ENCODE data around the gene SPECC1L. TPM values are rescaled to one million over a fixed set of nuclear protein-coding genes. Genes with fewer than 3 reads are reported as not detected.

Gene SPECC1L
- total RNA-seq, 1 donor from 2014 or later: 79.5 TPM

DNA sequence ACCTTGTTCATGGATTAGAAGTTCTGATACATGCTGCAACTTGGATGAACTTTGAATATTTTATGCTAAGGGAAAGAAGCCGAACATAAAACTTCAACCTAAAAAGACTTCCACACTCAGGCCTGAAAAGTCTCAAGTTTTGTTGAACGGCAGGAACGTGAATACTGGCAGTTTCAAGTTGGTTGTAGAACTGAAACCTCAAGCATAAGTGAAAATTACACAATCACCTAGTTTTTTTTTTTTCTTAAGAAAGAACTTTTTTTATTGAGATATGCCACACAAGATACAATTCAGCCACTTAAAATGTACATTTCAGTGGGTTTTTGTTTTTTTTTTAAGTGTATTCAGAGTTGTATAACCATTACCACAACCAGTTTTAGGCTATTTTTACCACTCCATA, 106.0 kb downstream of the SPECC1L start:
- TF ChIP-seq, protein P1, sequence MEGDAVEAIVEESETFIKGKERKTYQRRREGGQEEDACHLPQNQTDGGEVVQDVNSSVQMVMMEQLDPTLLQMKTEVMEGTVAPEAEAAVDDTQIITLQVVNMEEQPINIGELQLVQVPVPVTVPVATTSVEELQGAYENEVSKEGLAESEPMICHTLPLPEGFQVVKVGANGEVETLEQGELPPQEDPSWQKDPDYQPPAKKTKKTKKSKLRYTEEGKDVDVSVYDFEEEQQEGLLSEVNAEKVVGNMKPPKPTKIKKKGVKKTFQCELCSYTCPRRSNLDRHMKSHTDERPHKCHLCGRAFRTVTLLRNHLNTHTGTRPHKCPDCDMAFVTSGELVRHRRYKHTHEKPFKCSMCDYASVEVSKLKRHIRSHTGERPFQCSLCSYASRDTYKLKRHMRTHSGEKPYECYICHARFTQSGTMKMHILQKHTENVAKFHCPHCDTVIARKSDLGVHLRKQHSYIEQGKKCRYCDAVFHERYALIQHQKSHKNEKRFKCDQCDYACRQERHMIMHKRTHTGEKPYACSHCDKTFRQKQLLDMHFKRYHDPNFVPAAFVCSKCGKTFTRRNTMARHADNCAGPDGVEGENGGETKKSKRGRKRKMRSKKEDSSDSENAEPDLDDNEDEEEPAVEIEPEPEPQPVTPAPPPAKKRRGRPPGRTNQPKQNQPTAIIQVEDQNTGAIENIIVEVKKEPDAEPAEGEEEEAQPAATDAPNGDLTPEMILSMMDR (IDR thresholded peaks at IDR 0.05): no peak
- no peak overlapping the region for H3K4me3 Mint-ChIP-seq (ENCODE audit: unreplicated experiment)
- no peaks in the 10 kb centered on the region for H3K27me3 Mint-ChIP-seq (ENCODE audit: unreplicated experiment)
- H3K4me1 Mint-ChIP-seq (ENCODE audit: unreplicated experiment): no peaks in the 10 kb centered on the region
- no peak overlapping the region for H3K27ac Mint-ChIP-seq (ENCODE audit: unreplicated experiment)
- DNase-seq (ENCODE audit: extremely low spot score, unreplicated experiment): no peak
- H3K9me3 Mint-ChIP-seq (ENCODE audit: unreplicated experiment): peaks cover 11% of the 10 kb centered on the region
- H3K36me3 Mint-ChIP-seq (ENCODE audit: unreplicated experiment): peaks cover 48% of the 10 kb centered on the region

DNA sequence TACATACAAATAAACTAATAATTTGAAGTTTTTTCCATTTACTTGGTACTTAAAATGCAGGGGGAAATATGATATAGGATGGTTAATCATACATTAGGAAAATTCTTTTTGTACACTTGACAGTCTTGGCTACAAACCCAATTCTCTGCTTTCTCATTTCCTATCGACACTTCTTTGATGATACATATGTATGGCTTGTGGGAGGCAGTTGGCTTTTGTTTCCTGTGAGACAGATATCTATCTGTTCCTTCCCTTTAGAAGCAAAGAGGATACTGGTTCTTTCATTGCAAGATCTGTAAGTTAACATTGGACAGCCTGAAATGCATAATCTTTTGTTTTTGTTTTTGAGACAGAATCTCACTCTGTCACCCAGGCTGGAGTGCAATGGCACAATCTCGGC, 108.9 kb downstream of the SPECC1L start:
- H3K27me3 Mint-ChIP-seq (ENCODE audit: unreplicated experiment): no peaks in the 10 kb centered on the region
- DNase-seq (ENCODE audit: extremely low spot score, unreplicated experiment): no peak
- TF ChIP-seq, protein P1 (IDR thresholded peaks at IDR 0.05): no peak
- peaks cover 11% of the 10 kb centered on the region for H3K9me3 Mint-ChIP-seq (ENCODE audit: unreplicated experiment)
- H3K4me3 Mint-ChIP-seq (ENCODE audit: unreplicated experiment): no peak overlapping the region
- H3K4me1 Mint-ChIP-seq (ENCODE audit: unreplicated experiment): no peaks in the 10 kb centered on the region
- peaks cover 32% of the 10 kb centered on the region for H3K36me3 Mint-ChIP-seq (ENCODE audit: unreplicated experiment)
- no peak overlapping the region for H3K27ac Mint-ChIP-seq (ENCODE audit: unreplicated experiment)

DNA sequence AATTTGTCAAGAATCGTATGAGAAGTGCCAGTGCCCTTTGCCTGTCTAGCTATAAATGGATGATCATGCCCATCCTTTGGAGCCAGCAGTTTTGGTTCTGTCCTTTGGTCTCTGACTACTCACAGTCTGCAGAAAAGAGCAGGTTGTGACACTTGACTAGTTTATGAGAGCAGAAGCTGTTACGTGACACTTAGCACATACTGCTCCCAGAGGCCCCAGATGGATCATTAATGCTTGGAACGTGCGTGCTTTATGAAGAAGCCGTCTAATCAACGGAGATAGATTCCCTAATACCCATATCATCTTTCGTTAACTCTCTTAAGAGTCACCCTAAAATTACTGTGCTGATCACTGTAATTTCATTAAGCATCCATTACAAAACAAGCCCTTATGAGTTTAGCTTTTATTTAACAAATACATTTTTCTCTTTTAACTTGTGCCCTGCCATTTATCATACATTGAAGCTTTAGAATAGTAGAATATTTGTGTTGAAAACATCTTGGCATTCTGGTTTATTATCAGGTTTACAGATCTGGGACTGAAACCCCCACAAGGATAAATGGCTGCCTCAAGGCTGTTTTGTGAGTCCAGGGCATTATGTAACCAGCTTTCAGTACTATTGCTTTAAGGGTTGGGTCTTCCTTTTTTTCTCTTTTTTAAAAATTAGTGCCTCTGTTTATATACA, 109.7 kb downstream of the SPECC1L start:
- Mint-ChIP-seq H3K4me3 (ENCODE audit: unreplicated experiment) (no peak overlapping the region), H3K27me3 (ENCODE audit: unreplicated experiment) (no peaks in the 10 kb centered on the region), H3K4me1 (ENCODE audit: unreplicated experiment) (no peaks in the 10 kb centered on the region), H3K9me3 (ENCODE audit: unreplicated experiment) (peaks cover 5% of the 10 kb centered on the region), H3K27ac (ENCODE audit: unreplicated experiment) (no peak overlapping the region), H3K36me3 (ENCODE audit: unreplicated experiment) (peaks cover 24% of the 10 kb centered on the region)
- TF ChIP-seq, protein P1 (IDR thresholded peaks at IDR 0.05): no peak
- no peak for DNase-seq (ENCODE audit: extremely low spot score, unreplicated experiment)

DNA sequence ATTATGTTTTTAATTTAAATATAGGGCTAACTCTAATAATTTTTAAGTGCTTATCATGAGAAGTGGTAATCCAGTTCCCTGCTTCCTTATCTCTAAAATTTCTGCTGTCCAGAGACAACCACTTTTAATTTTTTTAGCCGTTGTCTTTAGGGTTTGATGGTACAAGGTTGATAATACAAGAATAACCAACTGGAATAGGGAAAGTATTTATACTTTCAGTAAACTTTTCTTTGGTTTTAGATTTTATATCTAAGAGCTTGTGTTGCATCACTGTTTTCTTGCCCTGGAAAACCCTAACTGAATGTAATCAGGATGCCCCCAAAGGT, 110.2 kb downstream of the SPECC1L start:
- no peaks in the 10 kb centered on the region for H3K27me3 Mint-ChIP-seq (ENCODE audit: unreplicated experiment)
- peaks cover 5% of the 10 kb centered on the region for H3K9me3 Mint-ChIP-seq (ENCODE audit: unreplicated experiment)
- TF ChIP-seq, protein P1 (IDR thresholded peaks at IDR 0.05): no peak
- DNase-seq (ENCODE audit: extremely low spot score, unreplicated experiment): no peak
- no peaks in the 10 kb centered on the region for H3K4me1 Mint-ChIP-seq (ENCODE audit: unreplicated experiment)
- H3K36me3 Mint-ChIP-seq (ENCODE audit: unreplicated experiment): peaks cover 24% of the 10 kb centered on the region
- no peak overlapping the region for H3K27ac Mint-ChIP-seq (ENCODE audit: unreplicated experiment)
- H3K4me3 Mint-ChIP-seq (ENCODE audit: unreplicated experiment): no peak overlapping the region

DNA sequence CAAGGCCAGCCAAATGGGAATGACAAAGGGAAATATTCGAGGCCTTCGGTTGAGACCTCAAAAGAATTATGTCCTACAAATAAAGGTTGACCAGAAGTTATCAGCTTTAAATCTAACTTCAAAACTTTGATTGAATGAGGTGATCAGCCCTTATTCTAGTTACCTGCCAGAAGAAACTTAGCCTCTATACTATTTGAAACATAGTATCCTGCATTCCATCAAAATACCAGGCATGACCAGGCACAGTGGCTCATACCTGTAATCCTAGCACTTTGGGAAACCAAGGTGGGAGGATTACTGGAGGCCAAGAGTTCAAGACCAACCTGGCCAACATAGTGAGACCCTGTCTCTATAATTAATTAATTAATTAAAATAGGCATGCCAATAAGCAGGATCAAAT, 112.4 kb downstream of the SPECC1L start:
- H3K27ac Mint-ChIP-seq (ENCODE audit: unreplicated experiment): no peak overlapping the region
- H3K4me3 Mint-ChIP-seq (ENCODE audit: unreplicated experiment): no peak overlapping the region
- no peak for DNase-seq (ENCODE audit: extremely low spot score, unreplicated experiment)
- no peaks in the 10 kb centered on the region for H3K4me1 Mint-ChIP-seq (ENCODE audit: unreplicated experiment)
- TF ChIP-seq, protein P1 (IDR thresholded peaks at IDR 0.05): no peak
- no peaks in the 10 kb centered on the region for H3K27me3 Mint-ChIP-seq (ENCODE audit: unreplicated experiment)
- H3K9me3 Mint-ChIP-seq (ENCODE audit: unreplicated experiment): no peaks in the 10 kb centered on the region
- H3K36me3 Mint-ChIP-seq (ENCODE audit: unreplicated experiment): peaks cover 17% of the 10 kb centered on the region

Data from osteocyte (in vitro differentiated cells).